Naive thymus-derived CD4-positive, alpha-beta T cell (primary cell): Measurements from ENCODE around the gene FGFR2. TPM values are rescaled to one million over a fixed set of nuclear protein-coding genes. Genes with fewer than 3 reads are reported as not detected.

ENCODE experiments used
- ATAC-seq: fragments of 150-1000 bp; cut with Tn5 transposase; 2 replicates; pipeline ENCODE4 v1.10.0; 2021; ENCODE audit warnings: mild to moderate bottlenecking, moderate library complexity
- CTCF ChIA-PET: fragments of 350-600 bp; sonication (Branson Sonifier 250); formaldehyde crosslinking; loops from one replicate; lab custom pipeline; 2021; ENCODE audit warnings: antibody characterized with exemption; lab: Charles Lee
- POLR2A ChIA-PET: fragments of 350-600 bp; sonication (Branson Sonifier 250); formaldehyde crosslinking; loops from one replicate; lab custom pipeline; 2021; ENCODE audit warnings: antibody characterized with exemption, inconsistent platforms; lab: Charles Lee
- DNase-seq, 9 donors: peaks; one replicate each; pipeline versions ENCODE4 v3.0.0 to v3.0.0-alpha.2; 2020 to 2022; ENCODE audit warnings: mixed read lengths in 1 of 9
- H3K27ac ChIP-seq: one replicate; pipeline ENCODE4 v1.7.0; 2013; ENCODE audit warnings: mild to moderate bottlenecking, low read depth, low read length, moderate library complexity
- H3K27me3 ChIP-seq, 2 donors: one replicate each; pipeline ENCODE4 v1.7.0; 2013; ENCODE audit warnings: low read length in 2 of 2, mild to moderate bottlenecking in 2 of 2, moderate library complexity in 2 of 2; ENCODE audit not compliant: control insufficient read depth in 2 of 2, insufficient read depth in 2 of 2
- H3K36me3 ChIP-seq, 3 experiments: 1 replicate in 2 of 3; 2 replicates in 1 of 3; pipeline ENCODE4 v1.7.0; 2013; ENCODE audit warnings: low read length in 3 of 3, mild to moderate bottlenecking in 3 of 3, moderate library complexity in 1 of 3; ENCODE audit not compliant: insufficient read depth in 3 of 3, control insufficient read depth in 2 of 3
- H3K4me1 ChIP-seq, 2 donors: one replicate each; pipeline ENCODE4 v1.7.0; 2013; ENCODE audit warnings: low read length in 2 of 2, mild to moderate bottlenecking in 2 of 2, moderate library complexity in 1 of 2; ENCODE audit not compliant: control insufficient read depth in 2 of 2, insufficient read depth in 2 of 2
- H3K4me3 ChIP-seq: 2 replicates; pipeline ENCODE4 v1.7.0; 2013; ENCODE audit warnings: mild to moderate bottlenecking, low read length
- H3K9me3 ChIP-seq, 3 experiments: 1 replicate in 2 of 3; 2 replicates in 1 of 3; pipeline ENCODE4 v1.7.0; 2013; ENCODE audit warnings: low read length in 3 of 3; ENCODE audit not compliant: control insufficient read depth in 2 of 3
- H3K27ac Mint-ChIP-seq, 9 donors: one replicate each; pipeline ENCODE4 v1.8.0; 2020 to 2022; ENCODE audit warnings: mixed read lengths in 9 of 9, mild to moderate bottlenecking in 8 of 9, moderate library complexity in 5 of 9, inconsistent platforms in 2 of 9
- H3K27me3 Mint-ChIP-seq, 5 donors: one replicate each; pipeline ENCODE4 v1.8.0; 2021 to 2022; ENCODE audit warnings: mixed read lengths in 5 of 5, mild to moderate bottlenecking in 1 of 5
- H3K36me3 Mint-ChIP-seq, 5 donors: one replicate each; pipeline ENCODE4 v1.8.0; 2020 to 2022; ENCODE audit warnings: mixed read lengths in 5 of 5, mild to moderate bottlenecking in 3 of 5, inconsistent platforms in 1 of 5
- H3K4me1 Mint-ChIP-seq, 7 donors: one replicate each; pipeline ENCODE4 v1.8.0; 2020 to 2022; ENCODE audit warnings: mixed read lengths in 7 of 7, mild to moderate bottlenecking in 3 of 7, inconsistent platforms in 1 of 7
- H3K4me3 Mint-ChIP-seq, 10 donors: one replicate each; pipeline ENCODE4 v1.8.0; 2020 to 2022; ENCODE audit warnings: mild to moderate bottlenecking in 10 of 10, mixed read lengths in 10 of 10, moderate library complexity in 6 of 10, inconsistent platforms in 2 of 10
- H3K9me3 Mint-ChIP-seq, 11 donors: one replicate each; pipeline ENCODE4 v1.8.0; 2020 to 2022; ENCODE audit warnings: mixed read lengths in 11 of 11, mild to moderate bottlenecking in 4 of 11, inconsistent platforms in 1 of 11, moderate library complexity in 1 of 11
- intact Hi-C, 2 donors: fragments of 100-400 bp; cut with micrococcal nuclease; formaldehyde crosslinking; loops; one replicate each; pipeline ENCODE4 v1.15.1; 2023
- polyA plus RNA-seq, 2 donors: library from polyadenylated mRNA; unstranded; fragments of 300-500 nt; fragmentation: Illumina TruSeq; gene quantifications; one replicate each; pipeline ENCODE4 v1.2.3, GENCODE V29; 2021
- total RNA-seq, 6 experiments: library from RNA in 5 of 6; stranded (reverse) in 5 of 6; gene quantifications; 1 replicate in 5 of 6; 2 replicates in 1 of 6; pipeline ENCODE4 v1.2.3 and lab custom pipeline; 2021 to 2026

Gene FGFR2
- total and polyA plus RNA-seq, 7 experiments from 2014 or later = 0.88 to 1.2 TPM; not detected in 5

DNA sequence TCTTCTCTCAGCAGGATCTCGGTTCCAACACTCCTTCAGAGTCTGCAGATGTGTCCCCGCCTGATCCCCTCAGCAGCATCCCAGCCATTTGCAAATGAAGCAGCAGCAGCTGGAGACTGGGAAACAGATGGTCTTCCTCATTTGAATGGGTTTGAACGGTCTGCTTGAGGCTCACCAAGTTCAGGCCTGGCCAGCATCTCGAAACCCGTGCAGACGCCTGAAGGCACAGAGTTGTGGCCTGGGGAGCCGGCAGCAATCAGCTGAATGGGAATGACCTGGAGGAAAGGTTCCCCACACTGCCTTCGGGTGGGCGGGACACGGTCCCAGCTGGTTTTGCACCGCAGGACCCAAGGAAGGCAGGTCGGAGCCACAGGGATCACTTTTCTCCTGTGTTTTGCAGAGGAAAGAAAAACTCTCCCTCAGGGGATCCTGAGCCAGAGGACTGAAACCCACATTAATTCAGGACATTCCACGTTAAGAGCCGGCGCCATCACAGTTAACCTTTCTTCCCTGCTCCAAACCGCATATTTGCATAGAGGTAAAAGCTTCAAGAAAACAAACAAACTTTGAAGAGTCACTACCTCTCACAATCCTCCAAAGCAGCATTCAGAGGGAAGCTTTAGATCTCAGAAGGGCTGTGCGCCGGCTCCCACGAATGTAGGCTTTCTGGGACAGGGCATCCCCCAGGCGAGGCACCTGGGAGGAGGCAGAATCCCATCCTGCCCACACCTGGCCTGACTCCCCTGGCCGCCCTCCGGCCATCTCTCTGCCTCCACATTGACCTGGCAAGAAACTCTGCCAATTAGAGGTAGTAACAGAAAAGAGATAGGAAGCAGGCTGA is 17.7 kb downstream of the FGFR2 start:
- no peak overlapping the region for H3K4me3 Mint-ChIP-seq
- H3K27me3 Mint-ChIP-seq = no peaks in the 10 kb centered on the region
- Histone ChIP-seq H3K4me1 (no peaks in the 10 kb centered on the region), H3K4me3 (no peak overlapping the region), H3K36me3 (no peaks in the 10 kb centered on the region), H3K27ac (no peak overlapping the region), H3K27me3 (no peaks in the 10 kb centered on the region), H3K9me3 (no peaks in the 10 kb centered on the region)
- ChIA-PET CTCF (no interaction called here), POLR2A (no interaction called here)
- H3K27ac Mint-ChIP-seq = no peak overlapping the region
- no peaks in the 10 kb centered on the region for H3K4me1 Mint-ChIP-seq
- intact Hi-C loops = no loop called here
- ATAC-seq (no peak), DNase-seq (no peak)
- no peaks in the 10 kb centered on the region for H3K36me3 Mint-ChIP-seq
- peaks cover 0 to 8% (median 0%) of the 10 kb centered on the region in 11 donors for H3K9me3 Mint-ChIP-seq

DNA sequence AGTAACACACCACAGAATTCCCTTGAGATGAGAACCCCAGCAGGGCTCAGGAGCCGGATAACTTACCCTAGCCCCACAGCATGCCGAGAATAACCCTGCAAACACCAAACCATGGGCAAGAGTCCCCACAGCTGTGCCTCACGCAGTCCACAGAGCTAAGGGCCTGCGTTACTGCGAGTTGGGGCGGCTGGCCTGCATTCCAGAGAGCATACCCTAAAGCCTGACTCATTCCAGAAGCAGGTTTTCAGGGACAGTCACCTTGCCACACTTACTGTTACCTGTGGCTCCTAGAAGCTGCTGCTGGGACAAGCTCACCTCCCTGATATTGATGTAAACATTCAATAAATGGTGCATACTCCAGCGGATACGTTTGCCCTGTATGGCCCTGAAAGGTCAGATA is 18.6 kb downstream of the FGFR2 start:
- DNase-seq (no peak), ATAC-seq (no peak)
- H3K27ac Mint-ChIP-seq = no peak overlapping the region
- Histone ChIP-seq H3K9me3 (no peaks in the 10 kb centered on the region), H3K36me3 (no peaks in the 10 kb centered on the region), H3K4me3 (no peak overlapping the region), H3K4me1 (no peaks in the 10 kb centered on the region), H3K27ac (no peak overlapping the region), H3K27me3 (no peaks in the 10 kb centered on the region)
- H3K4me3 Mint-ChIP-seq = no peak overlapping the region
- peaks cover 0 to 3% (median 0%) of the 10 kb centered on the region in 11 donors for H3K9me3 Mint-ChIP-seq
- H3K4me1 Mint-ChIP-seq = no peaks in the 10 kb centered on the region
- CTCF ChIA-PET = no interaction called here
- intact Hi-C loops = no loop called here
- H3K36me3 Mint-ChIP-seq = no peaks in the 10 kb centered on the region
- H3K27me3 Mint-ChIP-seq = peaks cover 0 to 5% (median 0%) of the 10 kb centered on the region in 5 donors
- POLR2A ChIA-PET = no interaction called here

DNA sequence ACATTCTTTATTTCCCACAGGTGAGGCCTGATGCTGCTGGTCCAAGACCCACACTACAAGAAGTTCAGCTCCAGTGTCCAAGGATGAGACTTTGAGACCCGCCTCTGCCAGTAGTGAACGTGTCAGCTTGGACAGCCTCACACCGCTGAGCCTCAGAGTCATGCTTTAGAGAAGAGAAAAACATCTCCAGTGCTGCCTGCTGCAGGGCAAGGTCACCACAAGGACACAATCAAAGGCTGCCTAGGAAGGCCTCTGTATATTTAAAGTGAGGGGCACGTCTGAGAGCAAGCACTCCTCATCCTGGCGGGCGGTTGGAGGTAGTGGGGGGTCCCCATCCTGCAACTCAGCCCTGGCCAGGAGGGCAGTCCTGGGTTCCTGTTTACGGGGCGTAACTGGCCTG is 19.3 kb downstream of the FGFR2 start:
- H3K27me3 ChIP-seq = no peaks in the 10 kb centered on the region
- Mint-ChIP-seq H3K36me3 (no peaks in the 10 kb centered on the region), H3K4me3 (no peak overlapping the region), H3K9me3 (peaks cover 0 to 3% (median 0%) of the 10 kb centered on the region in 11 donors), H3K27ac (no peak overlapping the region), H3K27me3 (peaks cover 0 to 7% (median 0%) of the 10 kb centered on the region in 5 donors), H3K4me1 (no peaks in the 10 kb centered on the region)
- ChIA-PET CTCF (no interaction called here), POLR2A (no interaction called here)
- ATAC-seq (no peak), DNase-seq (no peak)
- H3K27ac ChIP-seq = no peak overlapping the region
- H3K4me1 ChIP-seq = no peaks in the 10 kb centered on the region
- no peaks in the 10 kb centered on the region for H3K9me3 ChIP-seq
- H3K4me3 ChIP-seq = no peak overlapping the region
- H3K36me3 ChIP-seq = no peaks in the 10 kb centered on the region
- intact Hi-C loops = no loop called here

DNA sequence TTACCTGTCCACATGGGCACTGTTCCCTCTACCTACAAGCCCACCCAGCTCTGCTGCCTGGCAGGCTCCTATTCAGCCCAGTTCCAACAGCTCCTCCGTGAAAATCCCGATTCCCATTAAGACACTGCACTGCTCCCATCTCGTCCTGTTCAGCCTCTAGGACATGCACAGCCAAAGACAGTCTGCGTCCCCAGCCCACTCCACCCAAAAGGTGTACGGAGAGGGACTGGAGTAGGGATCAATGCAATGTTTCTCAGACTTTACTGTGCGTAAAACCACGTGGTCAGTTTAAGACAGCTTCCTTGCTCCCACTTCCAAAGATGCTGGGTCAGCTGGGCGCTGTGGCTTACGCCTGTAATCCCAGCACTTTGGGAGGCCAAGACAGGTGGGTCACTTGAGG is 19.9 kb downstream of the FGFR2 start:
- Histone ChIP-seq H3K4me1 (no peaks in the 10 kb centered on the region), H3K9me3 (no peaks in the 10 kb centered on the region), H3K27me3 (no peaks in the 10 kb centered on the region), H3K36me3 (no peaks in the 10 kb centered on the region), H3K27ac (no peak overlapping the region), H3K4me3 (no peak overlapping the region)
- ATAC-seq (no peak), DNase-seq (no peak)
- POLR2A ChIA-PET = no interaction called here
- no peaks in the 10 kb centered on the region for H3K36me3 Mint-ChIP-seq
- H3K27ac Mint-ChIP-seq = no peak overlapping the region
- H3K4me1 Mint-ChIP-seq = no peaks in the 10 kb centered on the region
- H3K4me3 Mint-ChIP-seq = no peak overlapping the region
- intact Hi-C loops = no loop called here
- CTCF ChIA-PET = no interaction called here
- H3K27me3 Mint-ChIP-seq = peaks cover 0 to 10% (median 2%) of the 10 kb centered on the region in 5 donors
- H3K9me3 Mint-ChIP-seq = peaks cover 0 to 3% (median 0%) of the 10 kb centered on the region in 11 donors

- H3K27ac ChIP-seq = no peak overlapping the region
- Mint-ChIP-seq H3K36me3 (no peaks in the 10 kb centered on the region), H3K4me1 (no peaks in the 10 kb centered on the region), H3K27ac (no peak overlapping the region), H3K4me3 (no peak overlapping the region), H3K27me3 (peaks cover 0 to 13% (median 4%) of the 10 kb centered on the region in 5 donors), H3K9me3 (peaks cover 0 to 3% (median 0%) of the 10 kb centered on the region in 11 donors)
- ChIA-PET POLR2A (no interaction called here), CTCF (no interaction called here)
- no peaks in the 10 kb centered on the region for H3K36me3 ChIP-seq
- no peaks in the 10 kb centered on the region for H3K27me3 ChIP-seq
- no peaks in the 10 kb centered on the region for H3K4me1 ChIP-seq
- H3K4me3 ChIP-seq = no peak overlapping the region
- ATAC-seq = no peak
- H3K9me3 ChIP-seq = no peaks in the 10 kb centered on the region
- DNase-seq = no peak
- intact Hi-C loops = no loop called here
Measured at GRCh38 chr10:121577568-121577967, 20.7 kb downstream of the FGFR2 start.

DNA sequence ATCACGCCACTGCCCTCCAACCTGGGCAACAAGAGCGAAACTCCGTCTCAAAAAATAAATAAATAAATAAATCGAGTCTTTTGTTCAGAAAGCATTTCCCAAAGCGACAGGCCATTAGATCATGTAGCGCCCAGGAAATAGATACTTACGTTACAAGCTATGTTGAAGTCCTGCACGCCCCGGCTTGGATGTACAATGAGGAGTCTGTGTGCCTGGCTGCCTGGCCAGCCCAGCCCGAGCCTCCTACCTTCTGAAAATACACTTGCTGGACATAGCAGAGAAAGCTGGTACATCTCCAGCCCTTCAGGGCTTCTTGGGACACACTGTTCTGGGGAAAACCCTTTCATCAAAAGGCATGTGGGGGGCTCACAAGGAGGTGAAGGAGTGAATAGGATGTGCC is 22.1 kb downstream of the FGFR2 start:
- ATAC-seq = no peak
- CTCF ChIA-PET = no interaction called here

More for the DNA sequence above, 22.1 kb downstream of the FGFR2 start:
- no peaks in the 10 kb centered on the region for H3K4me1 Mint-ChIP-seq
- no peaks in the 10 kb centered on the region for H3K36me3 ChIP-seq
- no peaks in the 10 kb centered on the region for H3K4me1 ChIP-seq
- H3K4me3 Mint-ChIP-seq = no peak overlapping the region
- H3K4me3 ChIP-seq = no peak overlapping the region
- DNase-seq = no peak
- intact Hi-C loops = no loop called here
- no peak overlapping the region for H3K27ac ChIP-seq
- no peaks in the 10 kb centered on the region for H3K9me3 Mint-ChIP-seq
- no peak overlapping the region for H3K27ac Mint-ChIP-seq
- peaks cover 0 to 13% (median 4%) of the 10 kb centered on the region in 5 donors for H3K27me3 Mint-ChIP-seq
- POLR2A ChIA-PET = no interaction called here
- no peaks in the 10 kb centered on the region for H3K36me3 Mint-ChIP-seq
- H3K27me3 ChIP-seq = no peaks in the 10 kb centered on the region
- H3K9me3 ChIP-seq = no peaks in the 10 kb centered on the region
